GM12864 (cell line): ENCODE results near the gene SRMS.

Source experiments
- DNase-seq: peaks from one replicate; pipeline ENCODE4 v3.0.0-alpha.2; 2011; ENCODE audit warnings: low read depth
- H3K4me3 ChIP-seq: 2 replicates; pipeline ENCODE4 v1.5.1; 2011; ENCODE audit warnings: mild to moderate bottlenecking, low read depth, low read length, control low read depth
- TF ChIP-seq, protein P1 (sequence below): IDR thresholded peaks from 2 replicates; pipeline ENCODE4 v1.5.1; 2011; ENCODE audit warnings: low read depth, mild to moderate bottlenecking, moderate library complexity, low read length, control low read depth, inconsistent platforms; ENCODE audit errors: missing control alignments

The SRMS gene

DNA sequence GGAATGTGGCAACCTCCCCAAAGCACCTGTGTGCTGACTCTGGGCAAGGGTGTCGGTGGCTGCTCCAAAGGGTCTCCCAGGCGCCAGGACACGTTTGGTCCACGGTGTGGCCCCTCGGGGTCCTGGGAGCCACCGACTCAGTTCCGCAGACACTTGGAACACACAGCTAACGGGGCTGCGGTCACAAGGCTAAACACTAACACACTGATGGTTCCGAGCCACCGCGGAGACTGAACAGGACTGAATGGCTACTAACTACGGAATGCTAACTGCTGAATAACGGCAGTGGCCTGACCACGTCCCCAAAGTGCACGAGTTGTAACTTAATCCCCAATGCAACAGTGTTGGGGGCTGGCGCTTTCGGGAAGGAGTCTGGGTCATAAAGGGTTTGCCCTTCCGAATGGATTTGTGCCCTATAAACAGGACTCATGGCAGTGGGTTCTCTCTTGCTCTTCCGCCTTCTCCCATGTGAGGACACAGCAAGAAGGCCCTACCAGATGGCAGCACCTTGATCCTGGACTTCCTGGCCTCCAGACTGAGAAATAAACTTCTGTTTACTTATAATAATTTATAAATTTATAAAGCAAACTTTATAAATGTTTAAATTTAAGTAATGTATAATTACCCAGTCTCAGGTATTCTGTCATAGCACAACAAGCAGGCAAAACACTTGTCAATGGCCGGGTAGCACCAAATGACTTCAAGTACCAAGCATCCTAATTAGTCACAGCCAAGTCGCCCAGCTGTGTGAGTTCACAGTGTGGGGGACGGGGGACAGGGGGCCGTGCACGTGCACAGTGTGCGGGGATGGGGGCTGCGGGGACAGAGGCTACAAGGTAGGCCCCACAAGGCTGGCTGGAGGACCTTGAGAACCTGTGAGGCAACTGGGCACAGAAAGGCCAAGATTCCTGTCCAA lies 46.4 kb downstream of the SRMS start:
- TF ChIP-seq, protein P1, sequence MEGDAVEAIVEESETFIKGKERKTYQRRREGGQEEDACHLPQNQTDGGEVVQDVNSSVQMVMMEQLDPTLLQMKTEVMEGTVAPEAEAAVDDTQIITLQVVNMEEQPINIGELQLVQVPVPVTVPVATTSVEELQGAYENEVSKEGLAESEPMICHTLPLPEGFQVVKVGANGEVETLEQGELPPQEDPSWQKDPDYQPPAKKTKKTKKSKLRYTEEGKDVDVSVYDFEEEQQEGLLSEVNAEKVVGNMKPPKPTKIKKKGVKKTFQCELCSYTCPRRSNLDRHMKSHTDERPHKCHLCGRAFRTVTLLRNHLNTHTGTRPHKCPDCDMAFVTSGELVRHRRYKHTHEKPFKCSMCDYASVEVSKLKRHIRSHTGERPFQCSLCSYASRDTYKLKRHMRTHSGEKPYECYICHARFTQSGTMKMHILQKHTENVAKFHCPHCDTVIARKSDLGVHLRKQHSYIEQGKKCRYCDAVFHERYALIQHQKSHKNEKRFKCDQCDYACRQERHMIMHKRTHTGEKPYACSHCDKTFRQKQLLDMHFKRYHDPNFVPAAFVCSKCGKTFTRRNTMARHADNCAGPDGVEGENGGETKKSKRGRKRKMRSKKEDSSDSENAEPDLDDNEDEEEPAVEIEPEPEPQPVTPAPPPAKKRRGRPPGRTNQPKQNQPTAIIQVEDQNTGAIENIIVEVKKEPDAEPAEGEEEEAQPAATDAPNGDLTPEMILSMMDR: no peak
- no peak for DNase-seq
- H3K4me3 ChIP-seq: no peak overlapping the region

DNA sequence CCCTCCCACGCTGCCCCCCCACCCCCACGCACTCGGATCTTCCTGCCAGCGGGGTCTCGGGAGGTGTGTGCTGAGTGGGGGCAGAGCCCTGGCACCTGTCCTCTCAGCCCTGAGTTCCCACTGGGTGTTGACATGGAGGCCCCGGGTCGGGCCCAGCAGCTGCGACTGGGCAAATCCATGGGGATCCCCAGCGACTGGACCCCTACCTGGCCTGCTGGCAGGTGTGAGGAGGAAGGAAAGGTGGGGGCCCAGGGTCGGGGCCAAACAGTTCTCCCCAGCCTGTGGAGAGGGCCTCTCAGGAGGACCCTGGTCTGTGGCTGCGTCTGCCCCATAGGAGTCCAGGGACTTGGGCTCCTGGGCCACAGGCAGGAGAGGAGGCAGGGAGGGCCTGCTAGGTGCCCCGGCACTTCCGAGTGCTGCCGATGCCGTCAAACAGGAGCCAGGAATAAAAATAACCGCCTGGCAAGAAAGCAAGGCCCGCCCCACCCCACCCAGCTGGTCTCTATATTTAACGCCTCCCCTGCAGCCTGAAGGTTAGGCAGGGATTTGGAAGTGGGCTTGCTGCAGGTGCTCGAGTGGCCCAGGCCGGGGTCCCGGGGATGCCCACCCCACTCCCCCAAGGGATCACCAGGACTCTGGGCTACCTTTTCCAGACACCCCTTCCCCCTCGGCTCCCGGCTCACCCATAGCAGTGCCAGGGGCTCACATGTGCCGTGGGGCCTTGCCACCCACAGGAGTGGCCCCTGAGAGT lies 47.2 kb downstream of the SRMS start:
- no peak for DNase-seq
- TF ChIP-seq, protein P1: no peak
- H3K4me3 ChIP-seq: no peak overlapping the region

DNA sequence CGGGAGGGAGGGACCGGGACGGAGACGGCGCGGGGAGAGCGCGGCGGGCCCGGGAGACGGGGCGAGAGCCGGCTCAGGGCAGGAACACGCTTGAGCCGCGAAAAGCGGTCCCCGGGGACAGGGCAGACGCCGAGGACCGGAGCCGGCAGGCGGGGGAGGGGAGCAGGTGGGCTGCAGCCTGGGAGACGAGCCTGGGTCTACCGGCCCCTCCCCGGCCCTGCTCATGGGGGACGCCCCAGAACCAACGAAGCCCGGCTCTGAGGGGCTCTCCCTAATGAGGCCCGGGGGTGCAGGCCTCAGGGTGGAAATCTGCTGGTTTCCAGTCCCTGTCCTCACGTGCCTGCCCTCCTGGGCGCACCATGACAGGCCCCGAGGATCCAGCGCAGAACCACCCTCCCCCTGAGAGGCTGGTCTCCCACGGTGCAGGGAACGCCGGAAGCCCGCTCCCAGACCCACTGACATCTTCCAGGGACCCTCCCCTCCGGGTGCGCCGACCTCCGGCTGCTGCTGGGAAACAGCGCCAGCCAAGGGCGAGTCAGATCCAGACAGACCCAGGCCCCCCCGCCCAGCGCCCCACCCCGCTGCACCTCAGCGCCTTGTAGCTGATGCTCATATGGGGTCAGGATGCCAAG lies 48.1 kb downstream of the SRMS start:
- TF ChIP-seq, protein P1: no peak
- no peak for DNase-seq
- H3K4me3 ChIP-seq: no peak overlapping the region

DNA sequence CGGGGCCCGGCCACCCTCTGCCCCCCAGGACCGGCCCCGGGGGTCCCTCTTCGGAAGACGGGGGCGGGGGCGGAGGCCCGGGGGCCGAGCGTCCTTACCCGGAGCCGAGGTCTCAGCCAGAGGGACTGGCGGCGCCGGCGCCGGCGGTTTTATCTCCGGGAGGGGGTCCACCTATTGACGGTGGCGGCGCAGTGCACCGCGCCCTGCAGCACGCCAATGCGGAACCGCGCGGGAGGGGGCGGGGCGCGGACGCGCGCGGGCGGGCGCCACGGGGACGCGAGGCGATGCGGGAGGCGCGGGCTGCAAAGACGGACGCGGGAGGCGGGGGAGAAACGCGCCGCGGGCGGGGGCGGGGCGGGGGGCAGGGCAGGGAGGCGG lies 48.6 kb downstream of the SRMS start, which contains the start of gene EEF1A2:
EEF1A2 (minus strand) TSS at position 124 of the 378 bp plus-strand sequence. CDS start 1,320 bp downstream, outside the sequence.
- TF ChIP-seq, protein P1: peak; percentile 6
- no peak for DNase-seq
- no peak within 1 kb of the TSS; the same call in 1 of the 2 replicates for H3K4me3 ChIP-seq

DNA sequence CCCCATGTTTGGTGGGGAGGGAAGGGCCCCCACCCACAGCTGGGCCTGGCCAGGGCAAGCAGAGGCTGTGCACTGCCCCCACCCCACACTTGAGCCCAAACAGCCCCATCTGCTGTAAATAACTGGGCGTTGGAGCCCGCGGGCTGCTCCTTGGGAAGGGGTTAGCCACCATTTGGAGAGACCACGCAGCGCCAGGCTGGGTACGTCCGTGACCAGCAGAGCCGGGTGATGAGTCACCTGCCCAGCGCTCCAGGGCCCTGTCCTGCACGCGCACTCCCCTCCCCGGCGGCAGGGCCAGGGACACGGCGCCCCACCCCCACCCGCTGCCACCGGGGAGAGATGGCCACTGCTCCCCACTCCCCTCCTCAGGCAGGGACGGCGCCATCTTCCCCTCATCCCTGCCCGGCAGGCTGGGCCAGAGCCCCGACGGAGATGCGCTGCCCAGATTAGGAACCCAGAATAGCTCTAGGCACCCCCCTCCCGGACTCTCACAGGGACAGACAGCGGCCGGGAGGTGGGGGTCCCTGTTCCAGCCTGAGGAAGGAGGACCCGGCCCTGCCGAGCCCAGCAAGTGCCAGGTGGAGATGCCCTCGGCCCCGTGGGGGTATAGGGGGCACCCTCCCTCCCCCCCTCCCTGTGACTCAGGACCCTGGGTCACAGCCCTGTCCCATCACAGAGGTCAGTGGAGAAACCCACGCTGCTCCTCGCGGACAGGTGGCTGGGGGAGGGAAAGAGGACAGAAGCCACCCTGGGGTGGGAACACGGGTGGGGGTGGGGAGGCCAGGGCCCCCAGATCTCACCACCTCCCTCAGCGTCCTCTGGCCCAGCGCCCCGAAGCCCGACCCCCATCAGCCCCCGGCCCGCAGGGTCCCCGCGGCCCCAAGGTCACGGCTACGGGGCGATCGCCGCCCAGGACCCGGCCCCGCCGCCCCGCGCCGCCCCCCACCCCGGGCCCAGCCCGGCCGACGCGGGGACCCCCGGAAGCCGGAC lies 49.3 kb downstream of the SRMS start:
- TF ChIP-seq, protein P1: no peak
- H3K4me3 ChIP-seq: no peak overlapping the region
- no peak for DNase-seq
